ENCODE results near the gene SETSIP. TPM values are rescaled to one million over a fixed set of nuclear protein-coding genes. Genes with fewer than 3 reads are reported as not detected.

The SETSIP gene
- total RNA-seq, 4 donors from 2014 or later = not detected

DNA sequence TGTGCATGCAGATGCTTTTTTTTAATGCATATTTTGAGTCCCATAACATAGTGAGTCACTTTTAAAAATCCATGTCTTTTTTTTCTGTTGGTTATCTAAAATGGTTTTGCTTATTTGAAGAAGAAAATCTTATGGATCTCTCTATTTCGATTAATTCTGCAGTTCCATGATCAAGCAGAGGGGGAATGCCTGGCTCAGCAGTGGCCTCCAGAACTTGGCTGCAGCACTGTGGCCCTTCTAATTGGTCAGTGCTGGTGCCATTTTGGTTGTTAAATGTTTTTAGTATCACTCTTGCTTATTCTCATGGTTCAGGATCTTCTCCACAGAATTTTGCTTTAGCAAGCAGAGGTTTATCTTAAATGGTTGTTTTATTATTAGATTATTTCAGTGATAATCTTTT is 34.2 kb downstream of the SETSIP start:
- TF ChIP-seq EP300 (IDR thresholded peaks at IDR 0.05; ENCODE audit: low read depth) = no peak
- no peak for TF ChIP-seq POLR2AphosphoS5 (IDR thresholded peaks at IDR 0.05)
- no peak for TF ChIP-seq POLR2A (IDR thresholded peaks at IDR 0.05)
- TF ChIP-seq, protein P1, sequence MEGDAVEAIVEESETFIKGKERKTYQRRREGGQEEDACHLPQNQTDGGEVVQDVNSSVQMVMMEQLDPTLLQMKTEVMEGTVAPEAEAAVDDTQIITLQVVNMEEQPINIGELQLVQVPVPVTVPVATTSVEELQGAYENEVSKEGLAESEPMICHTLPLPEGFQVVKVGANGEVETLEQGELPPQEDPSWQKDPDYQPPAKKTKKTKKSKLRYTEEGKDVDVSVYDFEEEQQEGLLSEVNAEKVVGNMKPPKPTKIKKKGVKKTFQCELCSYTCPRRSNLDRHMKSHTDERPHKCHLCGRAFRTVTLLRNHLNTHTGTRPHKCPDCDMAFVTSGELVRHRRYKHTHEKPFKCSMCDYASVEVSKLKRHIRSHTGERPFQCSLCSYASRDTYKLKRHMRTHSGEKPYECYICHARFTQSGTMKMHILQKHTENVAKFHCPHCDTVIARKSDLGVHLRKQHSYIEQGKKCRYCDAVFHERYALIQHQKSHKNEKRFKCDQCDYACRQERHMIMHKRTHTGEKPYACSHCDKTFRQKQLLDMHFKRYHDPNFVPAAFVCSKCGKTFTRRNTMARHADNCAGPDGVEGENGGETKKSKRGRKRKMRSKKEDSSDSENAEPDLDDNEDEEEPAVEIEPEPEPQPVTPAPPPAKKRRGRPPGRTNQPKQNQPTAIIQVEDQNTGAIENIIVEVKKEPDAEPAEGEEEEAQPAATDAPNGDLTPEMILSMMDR (IDR thresholded peaks at IDR 0.05) = no peak
- in situ Hi-C loops (cut with MboI; ENCODE audit: low pct_ligation_motif_present in 1 of 4, low pct_unique_long_range_greater_than_20kb in 1 of 4, low sequenced_read_pairs in 3 of 4) (no loop called here), intact Hi-C loops (cut with DNase I; ENCODE audit: low total_unique reads) (no loop called here)
- WGBS, 2 donors (ENCODE audit: low coverage in 1 of 2) = 81 to 92% methylated on average over 1 of the region's 1 CpG
- H3K27me3 ChIP-seq = no peaks in the 10 kb centered on the region
- H3K27ac ChIP-seq = no peak overlapping the region
- no peak overlapping the region for H3K4me3 ChIP-seq
- H3K9me3 ChIP-seq = no peaks in the 10 kb centered on the region
- no peak for DNase-seq
- no peaks in the 10 kb centered on the region for H3K36me3 ChIP-seq
- H3K4me1 ChIP-seq = no peaks in the 10 kb centered on the region

DNA sequence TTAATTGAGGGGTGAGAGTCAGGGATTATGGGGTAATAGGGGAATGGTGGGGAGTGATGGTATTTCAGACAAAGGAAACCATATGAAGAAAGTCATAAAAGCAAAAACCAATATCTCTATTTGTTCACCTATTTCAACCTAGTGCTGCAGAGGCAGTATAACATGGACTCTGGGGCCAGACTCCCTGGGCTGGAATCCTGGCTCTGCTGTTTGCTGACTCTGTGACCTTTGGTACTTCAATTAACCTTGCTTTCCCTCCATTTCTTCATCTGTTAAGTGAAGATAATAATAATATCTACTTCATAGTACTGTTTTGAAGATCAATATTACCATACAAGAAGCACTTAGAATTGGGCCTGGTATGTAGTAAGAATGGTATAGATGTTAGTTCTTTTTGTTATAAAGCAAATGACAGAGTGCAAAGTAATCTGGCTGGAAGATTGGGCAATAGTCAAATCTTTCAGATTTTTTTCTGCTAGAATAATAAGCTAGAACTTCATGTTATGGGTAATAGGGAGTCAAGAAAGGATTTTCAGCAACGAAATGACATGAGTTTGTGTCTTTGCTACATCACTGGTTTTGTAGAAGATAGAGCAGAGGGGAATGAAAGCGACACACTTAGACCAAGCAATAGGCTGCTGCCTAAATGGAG is 36.4 kb downstream of the SETSIP start:
- Histone ChIP-seq H3K4me3 (no peak overlapping the region), H3K27me3 (no peaks in the 10 kb centered on the region), H3K36me3 (no peaks in the 10 kb centered on the region), H3K4me1 (no peaks in the 10 kb centered on the region), H3K9me3 (no peaks in the 10 kb centered on the region), H3K27ac (no peak overlapping the region)
- 83 to 85% methylated on average over 2 of the region's 2 CpGs for WGBS, 2 donors (ENCODE audit: low coverage in 1 of 2)
- in situ Hi-C loops (cut with MboI; ENCODE audit: low pct_ligation_motif_present in 1 of 4, low pct_unique_long_range_greater_than_20kb in 1 of 4, low sequenced_read_pairs in 3 of 4) (no loop called here), intact Hi-C loops (cut with DNase I; ENCODE audit: low total_unique reads) (no loop called here)
- TF ChIP-seq POLR2AphosphoS5 (IDR thresholded peaks at IDR 0.05) (no peak), EP300 (IDR thresholded peaks at IDR 0.05; ENCODE audit: low read depth) (no peak), POLR2A (IDR thresholded peaks at IDR 0.05) (no peak)
- TF ChIP-seq, protein P1 (IDR thresholded peaks at IDR 0.05) = no peak
- no peak for DNase-seq

DNA sequence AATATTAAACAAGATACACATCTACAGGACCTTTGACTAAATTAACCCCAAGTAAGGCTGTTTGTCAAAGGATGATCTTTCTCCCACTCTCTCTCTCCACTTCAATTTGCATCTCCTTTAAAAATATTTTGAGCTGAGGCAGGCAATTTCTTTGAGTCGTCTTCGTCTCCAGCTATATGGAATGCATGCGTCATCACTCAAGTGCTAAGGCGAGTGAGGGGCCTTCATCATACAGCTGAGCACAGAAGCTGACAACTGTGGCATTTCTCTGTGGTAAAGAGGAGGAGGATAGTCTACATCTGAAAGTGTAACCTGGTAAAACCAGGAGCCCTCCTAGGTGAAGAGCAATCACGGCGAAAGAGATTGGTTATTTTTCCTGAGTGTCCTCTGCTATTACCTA is 37.8 kb downstream of the SETSIP start:
- TF ChIP-seq EP300 (IDR thresholded peaks at IDR 0.05; ENCODE audit: low read depth) = no peak
- TF ChIP-seq, protein P1 (IDR thresholded peaks at IDR 0.05) = no peak
- no peak for TF ChIP-seq POLR2A (IDR thresholded peaks at IDR 0.05)
- no peak for TF ChIP-seq POLR2AphosphoS5 (IDR thresholded peaks at IDR 0.05)
- H3K36me3 ChIP-seq = no peaks in the 10 kb centered on the region
- in situ Hi-C loops (cut with MboI; ENCODE audit: low pct_ligation_motif_present in 1 of 4, low pct_unique_long_range_greater_than_20kb in 1 of 4, low sequenced_read_pairs in 3 of 4) (no loop called here), intact Hi-C loops (cut with DNase I; ENCODE audit: low total_unique reads) (no loop called here)
- no peak overlapping the region for H3K4me3 ChIP-seq
- no peak overlapping the region for H3K27ac ChIP-seq
- H3K4me1 ChIP-seq = no peaks in the 10 kb centered on the region
- 71 to 92% methylated on average over 4 to 6 of the region's 6 CpGs for WGBS, 2 donors (ENCODE audit: low coverage in 1 of 2)
- H3K27me3 ChIP-seq = no peaks in the 10 kb centered on the region
- no peak for DNase-seq
- H3K9me3 ChIP-seq = no peaks in the 10 kb centered on the region

DNA sequence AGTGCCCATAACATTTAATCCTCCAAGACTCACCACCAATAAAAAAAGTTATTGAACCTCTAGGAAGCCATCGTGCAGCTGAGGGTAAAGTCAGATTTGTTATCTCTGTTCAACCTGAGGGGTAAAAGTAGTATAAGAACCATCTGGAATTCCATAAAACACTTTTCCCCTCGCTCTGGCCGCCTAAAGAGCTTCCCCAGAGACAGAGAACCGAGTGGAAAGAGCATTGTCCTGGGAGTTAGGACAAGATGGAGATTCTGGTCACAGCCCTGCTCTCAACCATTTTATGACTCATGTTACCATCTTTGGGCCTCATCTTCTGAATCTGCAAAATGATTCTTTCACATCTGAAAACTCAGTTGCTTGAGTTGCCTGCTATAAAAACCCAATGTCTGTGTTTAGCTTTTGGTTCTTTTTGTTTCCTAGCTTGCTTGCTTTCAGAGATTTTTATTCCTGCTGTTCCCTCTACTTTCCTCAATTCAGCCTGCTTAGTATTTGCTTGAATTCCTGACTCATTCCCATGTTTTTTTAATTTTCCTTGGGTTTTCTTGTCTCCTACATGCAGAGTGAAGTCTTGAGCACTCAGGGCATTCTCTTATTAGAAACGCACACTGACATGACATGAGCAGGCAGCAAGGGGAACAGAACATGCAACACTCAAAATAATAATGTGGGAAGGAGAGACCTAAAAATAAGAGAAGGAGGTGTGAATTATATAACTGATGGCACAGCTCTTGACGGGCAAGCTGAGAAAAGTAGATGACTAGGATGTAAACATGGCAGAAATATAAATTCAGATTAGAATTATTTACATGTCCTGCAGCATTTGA is 43.7 kb downstream of the SETSIP start:
- 74 to 82% methylated on average over 5 to 6 of the region's 6 CpGs for WGBS, 2 donors (ENCODE audit: low coverage in 1 of 2)
- Histone ChIP-seq H3K9me3 (no peaks in the 10 kb centered on the region), H3K4me1 (peaks cover 0 to 5% (median 4%) of the 10 kb centered on the region in 4 donors), H3K27me3 (peaks cover 13% of the 10 kb centered on the region), H3K36me3 (no peaks in the 10 kb centered on the region), H3K27ac (no peak overlapping the region), H3K4me3 (no peak overlapping the region)
- DNase-seq = no peak
- intact Hi-C loops (cut with DNase I; ENCODE audit: low total_unique reads) (no loop called here), in situ Hi-C loops (cut with MboI; ENCODE audit: low pct_ligation_motif_present in 1 of 4, low pct_unique_long_range_greater_than_20kb in 1 of 4, low sequenced_read_pairs in 3 of 4) (no loop called here)
- TF ChIP-seq, protein P1 (IDR thresholded peaks at IDR 0.05) = no peak
- TF ChIP-seq EP300 (IDR thresholded peaks at IDR 0.05; ENCODE audit: low read depth) = no peak
- no peak for TF ChIP-seq POLR2A (IDR thresholded peaks at IDR 0.05)
- TF ChIP-seq POLR2AphosphoS5 (IDR thresholded peaks at IDR 0.05) = no peak

Measured in transverse colon (tissue), 4 donors.